Measurements from ENCODE around the gene PABPN1L.

Gene PABPN1L

DNA sequence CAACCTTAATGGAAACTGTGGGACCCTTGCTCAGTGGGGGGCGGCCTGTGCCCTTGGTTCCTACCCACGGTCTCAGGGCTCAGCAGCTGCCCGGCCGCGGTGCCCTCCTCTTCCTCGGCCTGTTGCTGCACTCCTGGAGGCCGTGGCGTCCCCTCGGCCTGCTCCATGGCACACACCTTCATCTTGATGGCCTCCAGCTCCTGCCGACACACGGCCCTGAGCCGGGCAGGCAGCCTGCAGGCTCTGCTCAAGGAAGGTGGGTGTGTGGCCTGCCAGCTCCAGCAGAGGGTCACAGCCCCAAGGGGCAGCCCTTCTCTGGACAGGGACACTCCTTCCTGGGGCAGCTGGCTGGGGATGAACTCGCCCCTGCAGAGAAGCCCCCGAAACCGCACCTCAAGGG, 718 bp downstream of the PABPN1L start:
- DNase-seq = no peak

- no peak for DNase-seq
These were observed 1.1 kb downstream of the PABPN1L start for GRCh38 chr16:88865310-88865709.

DNA sequence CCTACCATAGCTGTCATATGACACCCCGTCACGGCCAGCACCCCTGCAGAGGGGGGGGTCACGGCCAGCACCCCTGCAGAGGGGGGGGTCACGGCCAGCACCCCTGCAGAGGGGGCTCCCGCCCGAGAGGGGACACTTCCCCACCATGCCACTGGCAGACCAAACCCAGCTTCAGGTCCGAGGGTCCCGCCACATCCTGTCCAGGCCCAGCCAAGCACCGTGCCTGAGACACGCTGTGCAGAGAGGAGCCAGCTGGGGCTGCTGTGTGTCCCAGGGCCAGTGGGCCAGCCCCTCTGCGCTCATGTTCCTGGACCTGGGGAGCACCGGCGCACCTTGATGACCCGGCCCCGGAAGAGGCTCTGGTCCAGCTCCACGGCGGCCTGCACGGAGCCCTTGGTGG, 1.9 kb downstream of the PABPN1L start:
- DNase-seq = no peak

DNA sequence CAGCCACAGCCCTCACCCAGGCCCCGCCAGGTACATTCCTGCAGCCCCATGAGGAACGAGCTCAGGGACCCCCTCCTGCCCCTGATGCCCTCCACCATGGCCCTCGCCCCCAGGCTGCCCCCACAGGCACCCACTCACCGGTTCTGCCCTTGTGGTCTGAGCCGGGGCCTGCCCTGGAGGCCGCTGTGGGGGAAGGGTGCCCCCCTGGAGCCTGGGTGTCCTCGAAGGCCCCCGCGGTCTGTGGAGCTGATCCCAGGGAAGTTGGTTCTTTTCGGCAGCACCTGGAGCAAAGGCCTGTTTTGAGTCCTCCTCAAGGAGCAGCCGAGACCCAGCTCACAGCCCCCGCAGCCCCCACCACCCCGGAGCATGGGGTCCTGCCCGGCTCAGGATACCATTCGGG, 2.4 kb downstream of the PABPN1L start:
- DNase-seq = no peak

GRCh38 chr16:88863426-88863825, 3.0 kb downstream of the PABPN1L start:
- no peak for DNase-seq

DNA sequence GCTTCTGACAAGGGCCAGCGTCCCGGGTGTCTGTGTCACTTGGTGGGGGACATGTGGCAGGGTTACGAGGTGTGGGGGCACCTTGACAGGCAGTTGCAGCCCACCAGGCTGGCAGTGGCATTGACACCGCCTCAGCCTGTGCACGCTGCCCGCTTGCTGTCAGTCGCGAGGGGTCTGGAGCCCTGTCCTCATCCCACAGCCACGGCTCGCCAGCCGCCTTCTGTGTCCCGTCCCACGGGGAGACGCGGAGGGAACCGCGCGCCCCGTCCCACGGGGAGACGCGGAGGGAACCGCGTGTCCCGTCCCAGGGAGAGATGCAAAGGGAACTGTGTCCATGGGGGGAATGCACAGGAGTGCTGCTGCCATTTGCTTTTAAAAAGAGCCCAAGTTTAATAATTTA, 3.5 kb downstream of the PABPN1L start:
- no peak for DNase-seq

DNA sequence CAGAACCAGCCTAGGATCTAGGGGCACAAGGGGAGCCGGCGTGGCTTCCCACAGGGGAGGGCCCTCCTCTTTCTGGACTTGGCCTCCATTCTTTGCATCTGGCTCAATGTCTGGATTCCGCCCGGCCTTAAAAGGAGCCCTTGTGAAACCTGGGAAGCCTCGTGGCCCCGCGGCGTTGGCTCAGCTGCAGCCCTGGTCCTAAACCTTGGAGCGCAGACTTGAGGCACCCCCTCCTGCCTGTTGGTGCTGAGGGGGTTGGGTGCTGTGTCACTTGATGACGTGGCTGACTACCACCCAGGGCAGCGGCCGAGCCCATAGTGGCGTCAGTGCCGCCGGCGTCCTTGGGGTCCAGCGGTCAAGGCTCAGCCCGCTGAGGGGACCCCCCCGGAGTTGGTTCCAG, 5.1 kb downstream of the PABPN1L start:
- DNase-seq = no peak

DNA sequence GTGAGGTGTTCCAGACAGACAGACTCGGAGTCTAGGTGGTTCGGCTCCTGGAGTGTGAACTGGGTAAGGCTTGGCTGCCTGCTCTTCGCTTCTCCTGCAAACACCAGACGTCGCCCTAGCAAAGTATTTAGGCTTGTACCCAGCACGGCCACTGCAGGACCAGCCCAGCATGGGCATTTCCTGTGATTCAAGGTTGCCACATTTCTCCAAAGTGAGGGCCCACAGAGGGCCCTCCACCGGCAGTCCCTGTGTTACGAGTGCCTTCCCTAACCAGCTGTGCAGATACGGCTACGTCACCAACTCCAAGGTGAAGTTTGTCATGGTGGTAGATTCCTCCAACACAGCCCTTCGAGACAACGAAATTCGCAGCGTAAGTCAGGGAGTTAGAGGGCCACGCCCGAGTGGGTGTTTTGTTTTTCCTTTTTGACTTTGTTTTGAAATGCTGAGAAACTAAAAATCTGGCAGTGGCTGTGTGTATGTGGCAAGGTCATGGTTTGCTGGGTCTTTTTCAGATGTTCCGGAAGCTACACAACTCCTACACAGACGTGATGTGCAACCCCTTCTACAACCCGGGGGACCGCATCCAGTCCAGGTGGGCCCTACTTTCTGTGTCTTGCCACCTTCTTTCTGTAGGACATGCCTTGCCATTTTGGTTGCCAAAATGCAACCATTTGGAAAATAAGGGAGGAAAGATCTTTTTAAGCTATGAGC, 6.9 kb downstream of the PABPN1L start:
- DNase-seq = no peak

GRCh38 chr16:88857728-88858339, 8.6 kb downstream of the PABPN1L start:
- peak; percentile 93 for DNase-seq

GRCh38 chr16:88856828-88857727, 9.4 kb downstream of the PABPN1L start, which contains the start of the genes GALNS and TRAPPC2L:
TSS of gene GALNS (minus strand) at chr16:88856947. CDS start at chr16:88856877, 70 bp downstream.
TSS of gene TRAPPC2L (plus strand) at chr16:88857127. CDS start at chr16:88857151, 24 bp downstream.
- DNase-seq = peak; percentile 98

DNA sequence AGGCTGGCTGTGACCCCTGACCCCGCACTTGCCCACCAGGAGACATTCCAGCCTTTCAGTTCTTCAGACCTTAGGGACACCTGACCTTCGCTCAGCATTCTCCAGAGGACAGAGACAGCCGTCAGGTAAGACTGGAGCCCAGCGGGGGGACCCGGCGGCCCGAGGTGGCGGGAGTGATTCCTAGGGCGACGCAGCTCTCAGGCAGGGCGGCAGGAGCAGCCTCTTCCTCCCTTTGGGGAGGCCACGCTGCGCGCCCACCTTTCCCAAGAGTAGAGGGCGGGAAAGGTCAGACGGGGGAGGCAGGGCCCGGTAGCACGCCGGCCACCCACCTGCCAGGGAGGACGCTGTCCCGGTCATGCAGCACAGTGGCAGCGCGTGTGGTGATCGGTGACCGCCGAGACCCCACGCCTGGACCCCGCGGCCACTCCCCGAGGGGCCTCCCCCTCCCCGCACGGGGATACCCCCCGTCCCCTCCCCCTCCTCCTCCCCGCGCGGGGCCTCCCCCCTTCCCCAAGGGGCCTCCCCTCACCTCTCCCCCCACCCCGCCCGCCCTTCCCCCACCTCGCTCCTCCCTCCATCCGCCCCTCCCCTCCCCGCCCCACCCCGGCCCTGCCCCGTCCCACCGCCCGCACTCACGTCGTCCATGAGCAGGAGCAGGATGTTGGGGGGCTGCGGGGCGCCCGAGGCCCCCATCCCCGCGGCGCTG, 10.2 kb downstream of the PABPN1L start:
- no peak for DNase-seq

DNA sequence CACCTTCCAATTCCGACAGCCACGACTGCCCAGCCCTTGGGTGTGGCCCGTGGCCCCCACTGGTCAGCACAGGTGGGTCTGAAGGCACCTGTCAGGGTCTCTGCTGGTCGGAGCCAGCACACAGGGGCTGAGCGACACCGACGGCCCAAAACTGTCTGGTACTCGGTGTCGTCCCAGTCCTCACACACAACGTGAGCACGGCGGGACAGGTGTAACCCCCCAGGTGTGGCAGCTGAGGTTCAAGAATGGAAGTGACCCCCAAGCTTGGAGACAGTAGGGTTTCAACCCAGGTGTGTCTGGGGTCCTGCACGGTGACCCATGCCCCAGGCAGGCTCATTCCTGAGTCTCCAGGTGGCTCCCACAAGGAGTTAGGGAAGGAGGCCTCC, 10.7 kb downstream of the PABPN1L start:
- no peak for DNase-seq

- DNase-seq = no peak
These were observed 11.3 kb downstream of the PABPN1L start for GRCh38 chr16:88855176-88855575.

- DNase-seq = peak; percentile 35
These were observed 12.0 kb downstream of the PABPN1L start for GRCh38 chr16:88854306-88855111.

DNA sequence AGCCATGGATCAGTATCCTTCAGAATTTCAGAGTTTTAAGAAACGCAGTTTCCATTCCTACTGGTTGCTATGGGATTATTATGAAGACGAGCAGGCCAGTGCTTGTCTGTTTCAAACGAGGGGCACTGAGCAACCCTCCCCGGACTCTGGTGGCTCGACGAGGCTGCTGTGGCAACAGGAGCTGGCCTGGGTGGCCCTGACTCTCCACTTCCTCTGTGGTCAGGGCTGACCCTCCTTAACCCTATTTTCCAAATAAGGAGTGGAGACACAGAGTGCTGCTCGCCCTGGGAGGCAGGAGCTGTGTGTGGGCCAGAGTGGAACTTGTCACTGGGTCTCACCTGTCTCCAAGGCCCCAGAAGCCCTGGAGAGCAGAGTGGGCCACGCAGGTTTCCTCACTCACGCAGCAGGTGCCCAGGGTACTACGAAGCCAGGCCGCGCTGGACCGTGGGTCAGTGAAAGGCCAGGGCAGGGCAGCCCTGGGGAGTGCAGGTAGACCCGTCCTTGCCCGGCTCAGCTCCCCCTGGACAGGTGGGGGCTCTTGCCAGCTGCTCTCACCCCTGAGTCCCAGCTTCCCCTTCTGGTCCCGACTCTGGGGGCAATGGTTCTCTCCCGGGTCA, 13.0 kb downstream of the PABPN1L start:
- no peak for DNase-seq

GRCh38 chr16:88851616-88852015, 14.8 kb downstream of the PABPN1L start:
- no peak for DNase-seq

- no peak for DNase-seq
These were observed 15.8 kb downstream of the PABPN1L start for GRCh38 chr16:88850531-88851199.

DNA sequence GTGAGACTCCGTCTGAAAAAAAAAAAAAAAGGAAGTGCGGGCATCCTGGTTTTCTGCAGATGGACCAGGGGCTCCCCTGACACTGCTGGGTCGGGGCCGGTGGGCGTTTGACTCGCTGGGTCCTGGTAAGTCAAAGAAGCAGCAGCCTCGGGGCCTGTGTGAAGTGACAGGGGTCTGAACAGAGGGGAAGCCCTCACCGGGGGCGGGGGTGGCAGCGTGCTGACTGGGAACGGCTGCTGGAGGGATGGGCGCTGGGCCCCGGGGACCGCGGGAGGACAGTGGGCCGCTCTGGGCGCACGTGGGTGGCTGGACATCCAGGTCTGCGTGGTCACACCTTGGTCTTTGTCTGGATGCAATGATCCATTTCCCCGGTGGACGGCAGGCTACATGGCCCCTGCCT, 17.9 kb downstream of the PABPN1L start:
- DNase-seq = no peak

GRCh38 chr16:88847654-88848053, 18.8 kb downstream of the PABPN1L start:
- no peak for DNase-seq

- no peak for DNase-seq
These were observed 20.4 kb downstream of the PABPN1L start for GRCh38 chr16:88846088-88846487.

DNA sequence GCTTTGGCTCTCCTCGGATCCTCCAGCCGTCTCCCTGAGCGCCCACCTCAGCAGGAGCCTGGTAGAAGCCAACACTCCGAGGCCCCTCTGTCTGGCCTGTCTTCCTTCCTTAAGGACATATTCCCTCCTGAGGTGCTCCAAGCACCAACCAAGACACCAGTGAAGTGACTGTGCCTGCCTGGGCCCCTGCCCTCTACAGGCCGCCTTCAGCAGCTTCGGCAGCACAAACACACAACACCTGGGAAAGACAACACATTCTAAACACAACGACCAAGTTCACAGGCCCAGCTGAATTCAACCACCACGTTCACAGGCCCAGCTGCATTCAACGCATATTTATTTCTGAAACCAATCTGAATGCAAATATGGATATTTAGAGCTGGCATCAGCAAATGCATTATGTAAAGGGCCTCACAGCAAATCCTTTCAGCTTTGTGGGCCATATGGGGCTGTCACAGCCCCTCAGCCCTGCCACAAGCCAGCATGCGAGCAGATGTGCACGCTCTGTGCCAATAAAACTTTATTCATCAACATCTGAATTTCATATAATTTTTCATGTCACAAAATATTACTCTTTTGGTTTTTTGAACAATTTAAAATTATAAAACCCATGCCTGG, 21.9 kb downstream of the PABPN1L start:
- DNase-seq = no peak
